Activated CD4-positive, alpha-beta T cell treated with anti-CD3 and anti-CD28 coated beads, Interleukin-2, amount 10 ng/mL, durations not matched to agents 7 days and 5 days (primary cell): ENCODE measurements around the gene CEACAM19. TPM values are rescaled to one million over a fixed set of nuclear protein-coding genes. Genes with fewer than 3 reads are reported as not detected.
"Not testable (repeated sequence)": the region's sequence is repeated elsewhere in the genome, so short reads cannot be mapped to it uniquely, and the experiment has no call there.

ENCODE experiments used
- CTCF ChIA-PET: fragments of 350-600 bp; sonication (Branson Sonifier 250); formaldehyde crosslinking; loops from one replicate; lab custom pipeline; 2021; ENCODE audit warnings: antibody characterized with exemption; lab: Charles Lee
- POLR2A ChIA-PET: fragments of 350-600 bp; sonication (Branson Sonifier 250); formaldehyde crosslinking; loops from one replicate; lab custom pipeline; 2021; ENCODE audit warnings: antibody characterized with exemption; lab: Charles Lee
- DNase-seq: peaks from one replicate; pipeline ENCODE4 v3.0.0-alpha.2; 2020
- H3K27ac Mint-ChIP-seq: one replicate; pipeline ENCODE4 v1.8.0; 2021; ENCODE audit warnings: mild to moderate bottlenecking, moderate library complexity, mixed read lengths
- H3K27me3 Mint-ChIP-seq: one replicate; pipeline ENCODE4 v1.8.0; 2021; ENCODE audit warnings: mixed read lengths
- H3K36me3 Mint-ChIP-seq: one replicate; pipeline ENCODE4 v1.8.0; 2021; ENCODE audit warnings: low read depth, mixed read lengths
- H3K4me1 Mint-ChIP-seq: one replicate; pipeline ENCODE4 v1.8.0; 2021; ENCODE audit warnings: mixed read lengths
- H3K4me3 Mint-ChIP-seq: one replicate; pipeline ENCODE4 v1.8.0; 2021; ENCODE audit warnings: mild to moderate bottlenecking, moderate library complexity, mixed read lengths
- H3K9me3 Mint-ChIP-seq: one replicate; pipeline ENCODE4 v1.8.0; 2021; ENCODE audit warnings: mixed read lengths
- total RNA-seq, 2 experiments: library from RNA; stranded (reverse); gene quantifications; one replicate each; pipeline ENCODE4 v1.2.3, GENCODE V29; 2021

Gene CEACAM19, protein sequence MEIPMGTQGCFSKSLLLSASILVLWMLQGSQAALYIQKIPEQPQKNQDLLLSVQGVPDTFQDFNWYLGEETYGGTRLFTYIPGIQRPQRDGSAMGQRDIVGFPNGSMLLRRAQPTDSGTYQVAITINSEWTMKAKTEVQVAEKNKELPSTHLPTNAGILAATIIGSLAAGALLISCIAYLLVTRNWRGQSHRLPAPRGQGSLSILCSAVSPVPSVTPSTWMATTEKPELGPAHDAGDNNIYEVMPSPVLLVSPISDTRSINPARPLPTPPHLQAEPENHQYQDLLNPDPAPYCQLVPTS
- total RNA-seq = under 1 TPM in 1 of 2 experiments, not detected in 1; 0.23 TPM

DNA sequence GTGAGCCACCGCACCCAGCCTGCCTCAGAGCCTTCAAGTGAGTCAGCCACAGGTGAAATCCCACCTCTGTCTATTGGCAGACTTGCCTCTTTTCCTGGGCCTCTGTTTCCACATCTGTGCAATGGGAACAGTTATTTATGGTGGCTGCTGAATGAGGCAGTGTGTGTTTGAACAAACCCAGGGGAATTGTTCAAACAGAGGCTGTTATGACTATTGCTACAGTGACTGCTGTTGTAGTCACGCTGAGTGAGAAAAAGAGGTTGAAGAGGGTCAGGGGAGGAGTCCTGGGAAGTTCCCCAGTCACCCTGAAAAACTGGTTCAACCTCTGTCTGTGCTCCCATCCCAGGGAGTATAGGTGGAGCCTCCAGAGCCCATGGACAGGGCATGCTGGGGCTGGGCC, at the start of gene CEACAM19:
Gene CEACAM19 (plus strand): TSS at position 83 of the 400 bp plus-strand sequence. CDS start 450 bp downstream, outside the sequence.
- Mint-ChIP-seq H3K36me3 (no peaks in the 10 kb centered on the region), H3K4me1 (no peaks in the 10 kb centered on the region), H3K9me3 (no peaks in the 10 kb centered on the region), H3K27me3 (no peaks in the 10 kb centered on the region), H3K27ac (no peak within 1 kb of the TSS), H3K4me3 (no peak within 1 kb of the TSS)
- no peak for DNase-seq
- CTCF ChIA-PET = no interaction called here
- POLR2A ChIA-PET = no interaction called here

DNA sequence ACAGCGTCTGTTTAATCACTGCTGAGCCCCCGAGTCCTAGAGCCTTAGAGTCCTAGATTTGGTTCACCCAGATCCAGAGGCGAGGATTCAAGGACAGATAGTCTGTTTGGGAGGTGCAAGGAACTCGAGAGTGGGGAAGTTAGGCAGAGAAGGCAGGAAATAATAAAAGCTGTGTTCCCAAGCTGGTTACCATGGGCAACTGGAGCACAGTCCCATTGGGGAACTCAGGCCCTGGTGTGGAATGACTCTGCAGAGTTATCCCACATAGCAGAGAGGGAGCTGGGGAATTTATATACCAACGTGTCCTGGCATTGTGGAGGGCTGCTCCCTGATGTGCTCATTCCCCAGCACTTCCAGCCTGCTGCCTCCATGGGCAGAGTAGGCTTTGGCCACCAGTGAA, 48.2 kb upstream of the CEACAM19 start:
- Mint-ChIP-seq H3K4me1 (no peaks in the 10 kb centered on the region), H3K27ac (no peak overlapping the region), H3K4me3 (no peak overlapping the region), H3K9me3 (no peaks in the 10 kb centered on the region), H3K36me3 (no peaks in the 10 kb centered on the region), H3K27me3 (no peaks in the 10 kb centered on the region)
- CTCF ChIA-PET = no interaction called here
- POLR2A ChIA-PET = no interaction called here
- DNase-seq = no peak

DNA sequence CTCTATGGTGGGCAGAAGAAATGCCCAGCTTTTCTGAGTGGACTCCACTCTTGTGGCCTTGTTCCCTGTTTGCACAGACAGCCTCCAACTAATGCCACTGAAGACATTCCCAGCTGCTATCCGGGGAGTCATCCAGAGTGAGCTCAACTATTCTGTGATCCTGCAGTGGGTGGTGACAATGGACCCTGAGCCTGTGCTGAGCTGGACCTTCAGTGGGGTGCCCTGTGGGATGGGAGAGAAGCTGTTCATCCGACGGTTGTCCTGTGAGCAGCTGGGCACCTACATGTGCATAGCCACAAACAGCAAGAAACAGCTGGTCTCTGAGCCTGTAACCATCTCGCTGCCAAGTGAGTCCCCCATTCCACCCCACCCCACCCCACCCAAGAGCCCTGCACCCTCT, 47.7 kb upstream of the CEACAM19 start:
- no peaks in the 10 kb centered on the region for H3K4me1 Mint-ChIP-seq
- H3K36me3 Mint-ChIP-seq = no peaks in the 10 kb centered on the region
- no peak overlapping the region for H3K4me3 Mint-ChIP-seq
- CTCF ChIA-PET = no interaction called here
- DNase-seq = no peak
- no peaks in the 10 kb centered on the region for H3K9me3 Mint-ChIP-seq
- H3K27me3 Mint-ChIP-seq = no peaks in the 10 kb centered on the region
- POLR2A ChIA-PET = no interaction called here
- H3K27ac Mint-ChIP-seq = no peak overlapping the region

DNA sequence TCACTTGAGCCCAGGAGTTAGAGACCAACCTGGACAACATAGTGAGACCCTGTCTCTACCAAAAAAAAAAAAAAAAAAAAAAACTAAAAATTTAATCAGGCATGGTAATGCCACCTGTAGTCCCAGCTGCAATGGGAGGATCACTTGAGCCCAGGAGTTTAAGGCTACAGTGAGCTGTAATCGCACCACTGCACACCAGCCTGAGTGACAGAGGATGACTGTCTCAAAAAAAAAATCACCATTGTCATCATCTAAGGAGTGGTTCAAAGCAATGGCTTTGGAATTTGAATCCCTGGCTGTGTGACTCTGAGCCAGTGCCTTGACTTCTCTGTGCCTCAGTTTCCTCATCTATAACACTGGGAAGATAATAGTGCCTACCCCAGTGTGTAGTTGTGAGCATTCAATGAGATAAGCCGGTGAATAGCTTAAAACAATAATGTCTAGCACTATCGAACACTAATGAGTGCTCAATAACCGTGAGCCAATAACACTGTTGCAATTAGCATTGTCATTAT, 46.4 kb upstream of the CEACAM19 start:
- Mint-ChIP-seq H3K27ac (no peak overlapping the region), H3K9me3 (no peaks in the 10 kb centered on the region), H3K36me3 (no peaks in the 10 kb centered on the region), H3K27me3 (no peaks in the 10 kb centered on the region), H3K4me1 (no peaks in the 10 kb centered on the region), H3K4me3 (no peak overlapping the region)
- DNase-seq = no peak
- POLR2A ChIA-PET = no interaction called here
- CTCF ChIA-PET = interaction anchor here (1.4 kb wide), 1 partner anchor 146 kb away, joined by 4 read pairs; no protein-coding TSS in a partner anchor

DNA sequence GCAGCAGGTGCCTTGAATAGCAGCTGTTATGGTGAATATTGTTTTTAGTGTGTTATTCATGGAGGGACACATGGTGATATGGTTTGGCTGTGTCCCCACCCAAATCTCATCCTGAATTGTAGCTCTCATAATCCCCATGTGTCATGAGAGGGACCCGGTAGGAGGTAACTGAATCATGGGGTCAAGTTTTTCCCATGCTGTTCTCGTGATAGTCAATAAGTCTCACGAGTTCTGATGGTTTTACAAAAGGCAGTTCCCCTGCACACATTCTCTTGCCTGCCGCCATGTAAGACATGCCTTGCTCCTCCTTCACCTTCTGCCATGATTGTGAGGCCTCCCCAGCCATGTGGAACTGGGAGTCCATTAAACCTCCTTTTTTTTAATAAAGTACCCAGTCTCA, 45.6 kb upstream of the CEACAM19 start:
- H3K4me1 Mint-ChIP-seq, H3K27ac Mint-ChIP-seq, DNase-seq, H3K27me3 Mint-ChIP-seq, H3K9me3 Mint-ChIP-seq, H3K4me3 Mint-ChIP-seq, POLR2A ChIA-PET, H3K36me3 Mint-ChIP-seq: not testable (repeated sequence)
- CTCF ChIA-PET = interaction anchor here (1.4 kb wide), 1 partner anchor 145 kb away, joined by 4 read pairs; no protein-coding TSS in a partner anchor

DNA sequence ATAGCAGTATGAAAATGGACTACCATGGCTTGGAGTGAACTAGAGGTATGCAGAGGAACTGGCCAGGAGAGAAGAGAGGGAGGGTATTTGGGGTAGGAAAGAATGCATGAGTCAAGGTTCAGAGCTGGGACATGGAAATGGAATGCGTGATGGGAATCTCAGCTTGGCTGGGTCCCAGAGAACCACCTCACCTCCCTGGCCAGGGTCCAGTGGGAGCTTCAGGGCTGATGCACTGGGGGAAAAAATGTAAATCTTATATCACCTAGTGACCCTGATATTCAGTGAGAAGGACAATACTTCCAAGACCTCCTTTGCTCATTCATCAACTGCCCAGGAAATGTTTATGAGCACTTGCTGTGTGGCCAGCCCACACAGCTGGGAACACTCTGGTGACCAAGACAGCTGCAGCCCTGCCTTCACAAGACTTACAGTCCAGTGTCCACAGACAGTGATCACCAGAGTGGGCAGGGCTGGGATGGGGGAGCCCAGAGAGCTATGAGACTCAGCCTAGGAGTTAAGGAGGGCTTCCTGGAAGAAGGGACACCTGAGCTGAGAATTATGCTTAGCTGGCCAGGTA, 45.1 kb upstream of the CEACAM19 start:
- H3K36me3 Mint-ChIP-seq = no peaks in the 10 kb centered on the region
- H3K9me3 Mint-ChIP-seq = no peaks in the 10 kb centered on the region
- no peaks in the 10 kb centered on the region for H3K4me1 Mint-ChIP-seq
- no peak overlapping the region for H3K27ac Mint-ChIP-seq
- POLR2A ChIA-PET = no interaction called here
- no peak overlapping the region for H3K4me3 Mint-ChIP-seq
- no peaks in the 10 kb centered on the region for H3K27me3 Mint-ChIP-seq
- CTCF ChIA-PET = interaction anchor here (1.4 kb wide), 1 partner anchor 145 kb away, joined by 4 read pairs; no protein-coding TSS in a partner anchor
- no peak for DNase-seq

DNA sequence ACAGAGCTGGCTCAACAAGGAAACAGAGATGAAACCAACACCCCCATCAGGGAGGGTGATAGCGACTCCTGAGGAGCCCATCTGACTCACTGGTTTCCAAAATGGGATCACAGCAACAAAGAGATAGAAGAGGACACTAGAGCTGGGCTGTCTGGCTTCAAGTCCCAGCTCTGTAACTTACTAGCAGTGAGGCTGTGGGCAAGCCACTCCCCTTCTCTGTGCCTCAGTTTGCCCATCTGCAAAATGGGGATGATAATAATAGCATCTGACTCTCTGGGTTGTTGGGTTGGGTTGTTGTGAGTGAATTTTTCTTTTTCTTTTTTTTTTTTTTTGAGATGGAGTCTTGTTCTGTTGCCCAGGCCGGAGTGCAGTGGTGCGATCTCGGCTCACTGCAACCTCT, 43.7 kb upstream of the CEACAM19 start:
- Mint-ChIP-seq H3K4me3 (no peak overlapping the region), H3K4me1 (no peaks in the 10 kb centered on the region), H3K27me3 (no peaks in the 10 kb centered on the region), H3K9me3 (no peaks in the 10 kb centered on the region), H3K36me3 (no peaks in the 10 kb centered on the region), H3K27ac (no peak overlapping the region)
- DNase-seq = no peak
- ChIA-PET POLR2A (no interaction called here), CTCF (interaction anchor here (0.7 kb wide), 1 partner anchor 16 kb away, joined by 3 read pairs; the partner anchor contains the start of gene PVR)

DNA sequence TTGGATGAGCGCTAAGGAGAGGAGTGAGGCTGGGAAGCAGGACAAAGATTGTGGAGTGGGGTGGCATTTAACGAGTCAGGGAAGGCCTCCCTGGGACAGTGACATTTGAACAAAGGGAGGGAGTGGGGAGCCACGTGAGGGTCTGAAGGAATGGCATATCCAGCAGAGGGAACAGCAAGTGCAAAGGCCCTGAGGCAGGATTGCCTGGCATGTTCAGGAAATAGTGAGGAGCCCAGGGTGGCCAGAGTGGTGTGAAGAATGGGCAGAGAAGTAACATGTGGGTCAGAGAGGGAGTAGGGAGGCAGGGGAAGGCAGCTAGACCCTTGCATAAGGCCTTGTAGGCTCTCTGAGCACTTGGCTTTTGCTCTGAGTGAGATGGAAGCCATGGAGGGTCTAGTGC, 42.5 kb upstream of the CEACAM19 start:
- ChIA-PET CTCF (no interaction called here), POLR2A (no interaction called here)
- H3K27ac Mint-ChIP-seq = no peak overlapping the region

DNA sequence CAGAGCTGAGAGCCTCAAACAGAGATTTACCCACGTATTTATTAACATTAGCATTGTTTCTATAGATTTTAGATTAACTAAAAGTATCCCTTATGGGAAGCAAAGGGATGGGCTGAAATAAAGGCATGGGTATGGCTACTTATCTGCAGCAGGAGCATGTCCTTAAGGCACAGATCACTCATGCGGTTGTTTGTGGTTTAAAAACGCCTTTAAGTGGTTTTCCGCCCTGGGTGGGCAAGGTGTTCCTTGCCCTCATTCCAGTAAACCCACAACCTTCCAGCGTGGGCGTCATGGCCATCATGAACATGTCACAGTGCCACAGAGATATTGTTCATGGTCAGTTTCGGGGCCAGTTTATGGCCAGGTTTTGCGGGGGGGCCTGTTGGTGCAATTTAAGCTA, 39.7 kb upstream of the CEACAM19 start:
- CTCF ChIA-PET = interaction anchor here (0.6 kb wide), 1 partner anchor 143 kb away, joined by 4 read pairs; no protein-coding TSS in a partner anchor
- DNase-seq, POLR2A ChIA-PET, H3K9me3 Mint-ChIP-seq, H3K36me3 Mint-ChIP-seq, H3K27ac Mint-ChIP-seq, H3K4me1 Mint-ChIP-seq, H3K27me3 Mint-ChIP-seq, H3K4me3 Mint-ChIP-seq: not testable (repeated sequence)

More for the DNA sequence above, 42.5 kb upstream of the CEACAM19 start:
- Mint-ChIP-seq H3K4me1 (no peaks in the 10 kb centered on the region), H3K27me3 (no peaks in the 10 kb centered on the region), H3K36me3 (no peaks in the 10 kb centered on the region), H3K4me3 (no peak overlapping the region), H3K9me3 (no peaks in the 10 kb centered on the region)
- no peak for DNase-seq

DNA sequence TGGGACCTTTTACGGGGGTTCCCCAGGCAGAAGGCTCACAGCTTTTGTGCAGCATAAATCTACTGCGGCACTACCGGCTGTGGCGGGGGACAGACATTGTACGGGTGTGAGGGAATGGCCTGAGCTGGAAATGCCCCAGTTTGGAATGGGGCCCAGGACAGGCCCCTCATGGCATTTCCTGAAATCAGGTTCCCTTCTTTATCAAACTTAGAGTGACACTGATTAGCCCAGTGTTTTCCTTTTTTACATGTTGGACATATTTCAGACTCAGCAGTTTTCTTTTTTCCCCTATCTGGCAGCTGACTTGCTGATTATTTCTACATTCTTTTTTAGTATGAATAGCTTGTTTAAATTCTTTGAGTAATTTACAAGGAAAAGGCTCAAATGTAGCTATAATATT, 37.2 kb upstream of the CEACAM19 start:
- H3K27ac Mint-ChIP-seq, H3K4me1 Mint-ChIP-seq, H3K4me3 Mint-ChIP-seq, H3K27me3 Mint-ChIP-seq, DNase-seq, POLR2A ChIA-PET, H3K9me3 Mint-ChIP-seq, H3K36me3 Mint-ChIP-seq: not testable (repeated sequence)
- CTCF ChIA-PET = interaction anchor here (1.1 to 1.2 kb wide), 2 partner anchors 23 to 136 kb away, joined by 3 read pairs; no protein-coding TSS in a partner anchor

DNA sequence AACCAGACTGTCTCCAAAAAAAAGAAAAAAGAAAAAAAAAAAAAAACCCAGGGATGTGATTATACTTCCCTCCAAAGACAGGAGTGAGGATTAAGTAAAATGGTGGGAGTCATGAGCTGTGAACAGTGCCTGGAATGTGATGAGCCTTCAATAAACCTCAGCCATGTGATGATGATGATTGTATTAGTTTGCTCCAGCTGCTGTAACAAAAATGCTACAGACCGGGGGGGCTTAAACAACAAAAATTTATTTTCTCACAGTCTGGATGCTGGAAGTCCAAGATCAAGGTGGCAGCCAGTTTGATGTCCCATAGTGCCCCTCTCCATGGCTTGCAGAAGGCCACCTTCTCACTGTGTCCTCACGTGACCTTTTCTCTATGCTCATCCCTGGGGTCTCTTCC, 36.5 kb upstream of the CEACAM19 start:
- ChIA-PET CTCF (interaction anchor here (0.6 to 1.1 kb wide), 2 partner anchors 22 to 28 kb away, joined by 3 to 4 read pairs; no protein-coding TSS in a partner anchor), POLR2A (no interaction called here)
- DNase-seq = no peak
- Mint-ChIP-seq H3K9me3 (no peaks in the 10 kb centered on the region), H3K4me3 (no peak overlapping the region), H3K27ac (no peak overlapping the region), H3K36me3 (no peaks in the 10 kb centered on the region), H3K27me3 (peaks cover 1% of the 10 kb centered on the region), H3K4me1 (no peaks in the 10 kb centered on the region)

DNA sequence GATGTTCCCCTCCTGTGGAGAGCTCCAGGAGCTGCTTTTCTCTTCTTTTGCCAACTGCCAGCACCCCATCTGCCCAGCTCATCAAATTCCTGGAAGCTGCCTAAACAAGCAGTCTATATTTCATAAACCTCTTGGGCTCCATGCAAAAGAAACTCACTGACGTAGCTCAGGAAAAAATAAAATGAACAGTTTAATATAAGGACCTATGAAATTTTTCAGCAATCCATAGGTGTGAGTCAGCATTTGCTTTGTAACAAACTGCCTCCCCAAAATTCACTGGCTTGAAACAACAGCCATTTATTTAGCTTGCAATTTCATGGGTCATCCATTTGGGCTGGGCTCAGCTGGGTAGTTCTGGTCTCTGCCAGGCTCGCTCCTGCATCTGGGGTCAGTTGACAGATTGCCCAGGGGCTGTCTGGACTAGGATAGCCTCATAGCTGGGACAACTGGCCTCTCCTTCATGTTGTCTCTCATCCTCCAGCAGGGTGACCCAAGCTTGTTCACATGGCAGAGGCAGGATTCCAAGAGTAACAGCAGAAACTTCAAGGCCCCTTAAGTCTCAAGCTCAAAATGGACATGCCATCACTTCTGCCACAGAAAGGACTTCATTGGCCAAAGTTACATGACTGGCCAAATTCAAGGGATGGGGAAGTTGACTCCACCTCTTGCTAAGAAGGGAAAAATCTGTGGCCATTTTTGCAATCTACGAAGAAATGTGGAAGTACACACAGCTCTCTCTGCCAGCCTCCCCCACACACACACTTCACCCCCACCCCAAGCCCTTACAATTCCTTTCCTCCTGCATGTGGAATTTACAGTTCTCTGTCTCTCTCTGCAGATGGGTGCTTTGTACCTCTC, 35.5 kb upstream of the CEACAM19 start:
- Mint-ChIP-seq H3K4me3 (no peak overlapping the region), H3K27me3 (peaks cover 1% of the 10 kb centered on the region), H3K4me1 (no peaks in the 10 kb centered on the region), H3K36me3 (no peaks in the 10 kb centered on the region), H3K9me3 (no peaks in the 10 kb centered on the region), H3K27ac (no peak overlapping the region)
- no peak for DNase-seq
- POLR2A ChIA-PET = no interaction called here
- CTCF ChIA-PET = no interaction called here
